ENCODE data around the gene TRIM7. TPM values are rescaled to one million over a fixed set of nuclear protein-coding genes. Genes with fewer than 3 reads are reported as not detected.

Gene TRIM7
- total and polyA plus RNA-seq, 12 donors, result 0.55 to 6.3 (median 3.8) TPM

GRCh38 chr5:181187500-181188213 is 17.3 kb downstream of the TRIM7 start:
- intact Hi-C loops (cut with DNase I), result loop anchor here (2.0 to 5.0 kb wide), 3 partner anchors 35 to 75 kb away; partner anchors contain the start of genes TRIM41 (in 2 of the 2) and TRIM52 (in 1 of the 2)
- no peaks in the 10 kb centered on the region for H3K36me3 ChIP-seq (replicated peaks in 1 of 2)
- peaks cover 22 to 25% of the 10 kb centered on the region in 2 donors for H3K4me1 ChIP-seq (replicated peaks in 1 of 2)
- DNase-seq, result peak; percentile 71 to 94 (median 76)
- H3K9me3 ChIP-seq (replicated peaks in 1 of 3), result no peaks in the 10 kb centered on the region
- WGBS, 4 donors, result 2 to 5% (median 4%) methylated on average over 14 to 37 of the region's 37 CpGs
- H3K4me3 ChIP-seq, result peak overlapping the region in 1 of 4 donors; percentile 82
- no peaks in the 10 kb centered on the region for H3K27me3 ChIP-seq
- peak overlapping the region in 3 of 5 donors; percentile 53 to 75 (median 75) for H3K27ac ChIP-seq
- peak in 2 of 6 experiments; percentile 33 to 44 for TF ChIP-seq CTCF (IDR thresholded peaks at IDR 0.05)
- TF ChIP-seq POLR2A (IDR thresholded peaks at IDR 0.05), result no peak

- Histone ChIP-seq H3K27me3 (no peaks in the 10 kb centered on the region), H3K4me3 (peak overlapping the region in 1 of 4 donors; percentile 82), H3K4me1 (replicated peaks in 1 of 2) (peaks cover 20 to 22% of the 10 kb centered on the region in 2 donors), H3K36me3 (replicated peaks in 1 of 2) (no peaks in the 10 kb centered on the region), H3K9me3 (replicated peaks in 1 of 3) (no peaks in the 10 kb centered on the region), H3K27ac (peak overlapping the region in 2 of 5 donors; percentile 75)
- WGBS, 4 donors, result 34 to 60% (median 40%) methylated on average over 8 of the region's 8 CpGs
- intact Hi-C loops (cut with DNase I), result loop anchor here (2.0 to 5.0 kb wide), 3 partner anchors 35 to 75 kb away; partner anchors contain the start of genes TRIM41 (in 2 of the 2) and TRIM52 (in 1 of the 2)
- TF ChIP-seq POLR2A (IDR thresholded peaks at IDR 0.05), result no peak
- TF ChIP-seq CTCF (IDR thresholded peaks at IDR 0.05), result no peak
- no peak for DNase-seq
These were observed 18.0 kb downstream of the TRIM7 start for GRCh38 chr5:181186986-181187499.

GRCh38 chr5:181186022-181186421 is 19.0 kb downstream of the TRIM7 start:
- H3K27ac ChIP-seq, result no peak overlapping the region
- TF ChIP-seq CTCF (IDR thresholded peaks at IDR 0.05) (no peak), POLR2A (IDR thresholded peaks at IDR 0.05) (no peak)
- DNase-seq, result no peak
- no peaks in the 10 kb centered on the region for H3K27me3 ChIP-seq
- H3K4me3 ChIP-seq, result no peak overlapping the region
- WGBS, 4 donors, result 85 to 91% (median 87%) methylated on average over 5 to 6 of the region's 6 CpGs
- peaks cover 20 to 22% of the 10 kb centered on the region in 2 donors for H3K4me1 ChIP-seq (replicated peaks in 1 of 2)
- no peaks in the 10 kb centered on the region for H3K36me3 ChIP-seq (replicated peaks in 1 of 2)
- no peaks in the 10 kb centered on the region for H3K9me3 ChIP-seq (replicated peaks in 1 of 3)
- intact Hi-C loops (cut with DNase I), result loop anchor here (2.0 to 5.0 kb wide), 3 partner anchors 36 to 76 kb away; partner anchors contain the start of genes TRIM41 (in 2 of the 2) and TRIM52 (in 1 of the 2)

GRCh38 chr5:181185560-181185959 is 19.4 kb downstream of the TRIM7 start:
- intact Hi-C loops (cut with DNase I), result loop anchor here (5.0 kb wide), 2 partner anchors 37 to 77 kb away; partner anchors contain the start of genes TRIM41 (in 1 of the 2) and TRIM52 (in 1 of the 2)
- 91 to 95% (median 93%) methylated on average over 13 of the region's 13 CpGs for WGBS, 4 donors
- H3K36me3 ChIP-seq (replicated peaks in 1 of 2), result no peaks in the 10 kb centered on the region
- no peak overlapping the region for H3K27ac ChIP-seq
- H3K9me3 ChIP-seq (replicated peaks in 1 of 3), result no peaks in the 10 kb centered on the region
- H3K4me1 ChIP-seq (replicated peaks in 1 of 2), result peaks cover 15 to 20% of the 10 kb centered on the region in 2 donors
- no peaks in the 10 kb centered on the region for H3K27me3 ChIP-seq
- DNase-seq, result no peak
- TF ChIP-seq CTCF (IDR thresholded peaks at IDR 0.05) (no peak), POLR2A (IDR thresholded peaks at IDR 0.05) (no peak)
- H3K4me3 ChIP-seq, result no peak overlapping the region

Measured in adrenal gland (tissue), 12 donors.